Frontal cortex (tissue), 4 donors: ENCODE data around the gene PEAK3. TPM values are rescaled to one million over a fixed set of nuclear protein-coding genes. Genes with fewer than 3 reads are reported as not detected.

ENCODE experiments used
- DNase-seq, 2 donors: peaks; one replicate each; pipeline ENCODE4 v3.0.0; 2012; ENCODE audit warnings: low spot score in 2 of 2
- FAIRE-seq: peaks from 2 replicates; lab custom pipeline; 2012; peaks lifted over from hg19 to GRCh38; lab: Jason Lieb, UNC
- small RNA-seq: library from RNA; depleted of rRNA; stranded (forward); fragments of <200 nt; gene quantifications from one replicate; pipeline ENCODE3, GENCODE V24; 2014
- total RNA-seq: library from RNA; depleted of rRNA; stranded (reverse); fragments of >200 nt; gene quantifications from one replicate; pipeline ENCODE4 v1.2.3, GENCODE V29; 2014
- donor health status: control.
- donor health status: control.
- donor health status: control.

Gene PEAK3
- total RNA-seq, 1 donor from 2014 or later: under 0.01 TPM

GRCh38 chr19:2229103-2230032, 52.6 kb downstream of the PEAK3 start:
- FAIRE-seq (no peak), DNase-seq (no peak)

GRCh38 chr19:2228157-2229030, 53.6 kb downstream of the PEAK3 start:
- FAIRE-seq: no peak

GRCh38 chr19:2227415-2228156, 54.4 kb downstream of the PEAK3 start:
- DNase-seq (peak in 1 of 2 donors; percentile 65), FAIRE-seq (no peak)

More at GRCh38 chr19:2228157-2229030, 53.6 kb downstream of the PEAK3 start:
- no peak for DNase-seq

- DNase-seq (no peak), FAIRE-seq (no peak)
Measured at GRCh38 chr19:2226840-2227360, 55.1 kb downstream of the PEAK3 start.

- no peak for FAIRE-seq
- no peak for DNase-seq
Measured at GRCh38 chr19:2226051-2226839, 55.7 kb downstream of the PEAK3 start.

- no peak for FAIRE-seq
- DNase-seq: no peak
Measured at GRCh38 chr19:2225415-2226050, 56.4 kb downstream of the PEAK3 start.

- DNase-seq (no peak), FAIRE-seq (no peak)
Measured at GRCh38 chr19:2224754-2225349, 57.1 kb downstream of the PEAK3 start.

Small RNA genes within 50 kb of the gene (small RNA-seq; reads per million reads assigned to genes)
- not detected for gene MIR1227

Other genes with a start within 250 kb of the PEAK3 start
- 18.3 TPM for gene MKNK2, start 230.9 kb downstream of the PEAK3 start, total RNA-seq
- 9.4 TPM for gene MOB3A, start 185.8 kb downstream of the PEAK3 start, total RNA-seq
- 2.9 TPM for gene IZUMO4, start 185.3 kb downstream of the PEAK3 start, total RNA-seq
- gene AP3D1, start 130.6 kb downstream of the PEAK3 start, total RNA-seq: 58.3 TPM
- 4.1 TPM for gene DOT1L, start 118.2 kb downstream of the PEAK3 start, total RNA-seq
- gene PLEKHJ1, start 45.8 kb downstream of the PEAK3 start, total RNA-seq: 40.8 TPM
- gene SF3A2, start 45.4 kb downstream of the PEAK3 start, total RNA-seq: 23.2 TPM
- gene AMH, start 32.9 kb downstream of the PEAK3 start, total RNA-seq: 0.82 TPM
- gene JSRP1, start 25.8 kb downstream of the PEAK3 start, total RNA-seq: 2.0 TPM
- 0.82 TPM for gene LINGO3, start 26.0 kb upstream of the PEAK3 start, total RNA-seq
- gene LSM7, start 46.4 kb upstream of the PEAK3 start, total RNA-seq: 97.4 TPM
- gene SPPL2B, start 46.5 kb upstream of the PEAK3 start, total RNA-seq: 16.3 TPM
- gene TMPRSS9, start 78.1 kb upstream of the PEAK3 start, total RNA-seq: 0.41 TPM
- 18.3 TPM for gene TIMM13, start 145.4 kb upstream of the PEAK3 start, total RNA-seq
- gene LMNB2, start 174.8 kb upstream of the PEAK3 start, total RNA-seq: 46.9 TPM
- gene GADD45B, start 194.0 kb upstream of the PEAK3 start, total RNA-seq: 1.2 TPM